Activated naive CD4-positive, alpha-beta T cell treated with anti-CD3 and anti-CD28 coated beads, Interleukin-2, amount 10 ng/mL, durations not matched to agents 7 days and 5 days (primary cell): ENCODE results near the gene BTBD10.
A peak's percentile ranks its signal among the peaks of the same experiment; 100 is the strongest.
"Not testable (repeated sequence)": the region's sequence is repeated elsewhere in the genome, so short reads cannot be mapped to it uniquely, and the experiment has no call there.

ENCODE experiments used
- CTCF ChIA-PET: fragments of 350-600 bp; sonication (Branson Sonifier 250); formaldehyde crosslinking; loops from one replicate; lab custom pipeline; 2021; ENCODE audit warnings: antibody characterized with exemption; lab: Charles Lee
- DNase-seq: peaks from one replicate; pipeline ENCODE4 v3.0.0-alpha.2; 2020
- H3K27ac Mint-ChIP-seq: one replicate; pipeline ENCODE4 v1.8.0; 2021; ENCODE audit warnings: mild to moderate bottlenecking, moderate library complexity, mixed read lengths
- H3K27me3 Mint-ChIP-seq: one replicate; pipeline ENCODE4 v1.8.0; 2021; ENCODE audit warnings: mild to moderate bottlenecking, mixed read lengths
- H3K36me3 Mint-ChIP-seq: one replicate; pipeline ENCODE4 v1.8.0; 2021; ENCODE audit warnings: mixed read lengths
- H3K4me1 Mint-ChIP-seq: one replicate; pipeline ENCODE4 v1.8.0; 2021; ENCODE audit warnings: mixed read lengths
- H3K4me3 Mint-ChIP-seq: one replicate; pipeline ENCODE4 v1.8.0; 2021; ENCODE audit warnings: mild to moderate bottlenecking, moderate library complexity, mixed read lengths
- H3K9me3 Mint-ChIP-seq: one replicate; pipeline ENCODE4 v1.8.0; 2021; ENCODE audit warnings: mixed read lengths

Gene BTBD10

DNA sequence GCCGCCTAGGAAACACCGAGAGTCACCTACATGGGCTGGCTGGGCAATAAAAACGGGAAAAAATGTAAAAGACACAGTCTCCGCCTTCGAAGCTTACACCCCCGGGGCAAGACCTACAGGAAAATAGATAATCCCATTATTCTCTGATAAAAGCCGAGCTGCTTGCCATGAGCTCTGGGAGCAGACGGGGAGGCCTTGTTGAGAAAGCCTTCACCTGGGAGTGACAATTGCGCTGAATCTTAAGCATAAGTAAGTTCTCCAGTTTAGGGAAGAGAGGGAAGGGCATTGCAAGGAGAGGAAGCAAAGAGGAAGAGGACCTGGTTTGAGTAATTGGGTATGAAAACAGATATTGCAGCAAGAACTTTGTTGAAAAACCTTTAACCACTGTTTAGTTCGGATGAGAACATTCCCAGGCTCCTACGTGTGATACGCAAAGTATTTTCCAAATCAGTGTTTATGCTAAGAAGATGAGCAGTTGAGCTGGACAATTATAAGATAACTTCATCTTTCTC is 813 bp upstream of the BTBD10 start:
- Mint-ChIP-seq H3K4me1 (peaks cover 39% of the 10 kb centered on the region), H3K36me3 (peaks cover 12% of the 10 kb centered on the region), H3K27ac (peak overlapping the region; percentile 98), H3K27me3 (peaks cover 13% of the 10 kb centered on the region), H3K4me3 (peak overlapping the region; percentile 98), H3K9me3 (no peaks in the 10 kb centered on the region)
- CTCF ChIA-PET: interaction anchor here (1.0 to 2.1 kb wide), 4 partner anchors 23 to 254 kb away, joined by 3 to 7 read pairs (median 4); no protein-coding TSS in a partner anchor
- DNase-seq: no peak

DNA sequence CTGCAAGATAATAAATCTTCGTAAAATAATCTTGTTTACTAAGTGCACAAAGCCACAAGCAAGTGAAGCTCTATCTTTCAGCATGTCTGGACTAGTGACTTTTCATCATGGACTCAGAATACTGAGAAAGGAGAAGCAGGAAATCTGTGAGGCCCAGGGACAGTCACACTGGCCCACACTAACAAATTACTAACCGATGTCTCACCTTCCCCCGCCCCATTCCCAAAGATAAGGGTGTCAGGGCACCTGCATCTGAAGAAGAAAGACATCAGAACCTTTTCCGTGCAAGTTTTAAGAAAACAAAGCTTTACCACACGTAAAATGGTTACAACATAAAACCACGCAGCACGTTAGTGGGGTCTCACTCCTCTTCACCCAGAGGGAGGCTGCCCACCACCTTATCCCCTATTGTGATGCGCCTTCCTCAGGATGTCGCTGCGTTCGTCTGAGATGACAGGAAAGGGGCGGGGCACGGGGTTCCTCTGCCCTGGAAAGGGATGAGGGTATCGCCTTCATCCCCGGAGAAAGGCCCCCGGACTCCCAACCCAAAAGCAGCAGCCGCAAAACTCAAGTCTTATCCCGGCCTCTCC is 616 bp downstream of the BTBD10 start:
- Mint-ChIP-seq H3K36me3 (peaks cover 16% of the 10 kb centered on the region), H3K27me3 (peaks cover 4% of the 10 kb centered on the region), H3K27ac (peak overlapping the region; percentile 98), H3K4me1 (peaks cover 39% of the 10 kb centered on the region), H3K9me3 (no peaks in the 10 kb centered on the region), H3K4me3 (peak overlapping the region; percentile 98)
- DNase-seq: peak; percentile 76
- CTCF ChIA-PET: interaction anchor here (1.7 kb wide), 1 partner anchor 37 kb away, joined by 3 read pairs; no protein-coding TSS in a partner anchor

DNA sequence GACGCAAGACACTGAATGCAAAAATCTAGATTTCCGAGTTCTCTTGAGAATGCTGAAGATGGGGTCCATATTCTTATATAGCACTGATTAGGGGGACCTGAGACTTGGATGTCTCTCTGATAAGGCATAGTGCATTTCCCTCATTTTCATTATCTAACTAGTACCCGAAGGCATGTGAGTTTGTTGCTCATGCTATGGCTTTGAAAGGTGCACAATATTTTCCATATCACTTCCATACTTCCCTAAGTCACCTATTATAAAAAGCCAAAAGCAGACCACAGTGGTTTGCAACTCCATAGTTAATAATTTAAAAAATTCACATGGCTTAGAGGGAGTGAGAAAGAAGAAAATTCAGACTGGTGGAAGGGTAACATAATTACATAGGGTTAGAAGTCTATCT is 1.7 kb downstream of the BTBD10 start:
- Mint-ChIP-seq H3K27ac (no peak overlapping the region), H3K4me3 (peak overlapping the region; percentile 98), H3K36me3 (peaks cover 16% of the 10 kb centered on the region), H3K27me3 (peaks cover 4% of the 10 kb centered on the region), H3K9me3 (no peaks in the 10 kb centered on the region), H3K4me1 (peaks cover 39% of the 10 kb centered on the region)
- CTCF ChIA-PET: no interaction called here
- DNase-seq: no peak

DNA sequence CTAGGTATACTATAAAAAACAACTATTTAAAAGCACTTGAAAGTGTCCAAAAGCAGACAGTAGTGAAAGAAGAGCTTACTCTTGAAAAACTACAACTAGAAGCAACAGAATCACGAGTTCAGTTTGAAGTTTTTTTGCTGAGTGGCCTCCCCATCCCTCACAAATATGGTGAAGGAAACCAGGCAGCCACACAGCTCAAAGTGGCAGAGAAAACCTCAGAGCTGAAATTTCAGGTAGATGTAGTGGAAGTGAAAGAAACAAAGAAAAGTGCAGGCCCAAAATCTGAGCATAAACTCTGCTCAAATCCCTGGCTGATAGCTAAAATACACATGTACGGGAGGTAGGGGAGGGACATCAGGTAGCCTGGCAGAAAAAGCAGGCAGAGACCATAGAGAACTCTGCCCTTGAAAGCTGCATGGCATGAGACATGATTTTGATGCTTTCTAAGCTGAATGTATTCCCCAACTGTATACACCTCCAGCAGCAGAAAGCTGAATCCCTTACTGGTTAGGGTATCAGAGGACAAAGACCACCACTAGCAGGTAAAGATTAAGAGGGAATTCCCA is 12.1 kb downstream of the BTBD10 start:
- peaks cover 22% of the 10 kb centered on the region for H3K4me1 Mint-ChIP-seq
- no peak overlapping the region for H3K4me3 Mint-ChIP-seq
- peaks cover 8% of the 10 kb centered on the region for H3K9me3 Mint-ChIP-seq
- peak overlapping the region; percentile 46 for H3K27ac Mint-ChIP-seq
- no peaks in the 10 kb centered on the region for H3K27me3 Mint-ChIP-seq
- CTCF ChIA-PET: no interaction called here
- H3K36me3 Mint-ChIP-seq: peaks cover 23% of the 10 kb centered on the region
- peak; percentile 31 for DNase-seq

DNA sequence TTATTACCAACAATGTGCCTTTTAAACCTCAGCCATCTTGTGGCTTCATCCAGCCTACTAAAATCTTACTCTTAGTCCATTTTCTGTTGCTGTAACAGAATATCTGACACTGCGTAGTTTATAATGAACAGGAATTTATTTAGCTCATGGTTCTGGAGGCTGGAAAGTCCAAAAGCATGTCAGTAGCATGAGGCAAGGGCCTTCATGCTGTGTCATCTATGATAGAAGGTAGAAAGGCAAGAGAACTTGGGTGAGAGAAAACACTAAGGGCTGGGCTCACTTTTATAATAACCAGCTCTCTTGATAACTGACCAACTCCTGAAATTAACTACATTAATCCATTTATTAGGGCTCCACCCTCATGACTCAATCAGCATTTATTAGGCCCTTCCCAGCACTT is 13.5 kb downstream of the BTBD10 start:
- CTCF ChIA-PET: interaction anchor here (0.6 to 0.7 kb wide), 2 partner anchors 25 to 108 kb away, joined by 3 to 4 read pairs; no protein-coding TSS in a partner anchor
- Mint-ChIP-seq H3K9me3 (peaks cover 8% of the 10 kb centered on the region), H3K36me3 (peaks cover 21% of the 10 kb centered on the region), H3K4me3 (no peak overlapping the region), H3K27me3 (no peaks in the 10 kb centered on the region), H3K27ac (no peak overlapping the region), H3K4me1 (peaks cover 22% of the 10 kb centered on the region)
- DNase-seq: no peak

DNA sequence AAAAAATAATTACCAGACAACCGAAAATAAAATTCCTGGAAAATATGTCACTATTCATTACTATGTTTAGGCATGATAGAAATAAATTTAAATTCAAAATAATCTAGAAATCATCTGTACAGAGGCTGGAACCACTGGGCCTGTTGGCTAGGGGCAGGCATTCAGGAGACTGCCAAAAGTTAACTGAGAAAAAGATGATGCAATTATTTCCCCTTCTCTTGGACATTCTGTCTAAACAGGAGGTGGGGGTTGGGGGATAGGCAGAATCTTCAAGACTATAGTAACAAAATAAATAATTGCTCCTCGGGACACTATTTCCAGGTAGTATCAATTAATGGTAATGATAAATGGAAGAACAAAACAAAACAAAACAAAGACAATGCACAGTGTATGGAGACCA is 14.1 kb downstream of the BTBD10 start:
- Mint-ChIP-seq H3K36me3 (peaks cover 21% of the 10 kb centered on the region), H3K27ac (no peak overlapping the region), H3K4me1 (peaks cover 22% of the 10 kb centered on the region), H3K9me3 (peaks cover 8% of the 10 kb centered on the region), H3K27me3 (no peaks in the 10 kb centered on the region), H3K4me3 (no peak overlapping the region)
- CTCF ChIA-PET: no interaction called here
- DNase-seq: no peak

DNA sequence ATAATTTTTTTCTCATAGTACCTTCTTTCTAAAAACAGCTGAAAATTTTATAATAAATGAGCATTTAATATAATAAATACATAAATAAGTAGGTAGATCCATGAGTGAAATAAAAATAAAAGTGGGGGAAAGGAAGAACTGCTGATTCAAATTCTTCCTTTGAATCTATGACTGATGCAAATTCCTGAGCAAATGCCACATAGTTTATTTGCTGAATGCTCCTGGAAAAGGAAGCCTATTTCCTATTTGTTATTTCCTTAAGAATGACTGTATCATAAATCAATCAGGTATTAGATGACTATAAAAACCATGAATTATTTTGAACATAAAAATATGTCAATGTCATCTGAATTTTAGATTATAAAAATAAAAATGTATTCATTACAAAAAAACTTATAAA is 16.6 kb downstream of the BTBD10 start:
- CTCF ChIA-PET: no interaction called here
- Mint-ChIP-seq H3K36me3 (peaks cover 15% of the 10 kb centered on the region), H3K27ac (no peak overlapping the region), H3K4me3 (no peak overlapping the region), H3K4me1 (peaks cover 18% of the 10 kb centered on the region), H3K27me3 (no peaks in the 10 kb centered on the region), H3K9me3 (peaks cover 2% of the 10 kb centered on the region)
- DNase-seq: no peak

DNA sequence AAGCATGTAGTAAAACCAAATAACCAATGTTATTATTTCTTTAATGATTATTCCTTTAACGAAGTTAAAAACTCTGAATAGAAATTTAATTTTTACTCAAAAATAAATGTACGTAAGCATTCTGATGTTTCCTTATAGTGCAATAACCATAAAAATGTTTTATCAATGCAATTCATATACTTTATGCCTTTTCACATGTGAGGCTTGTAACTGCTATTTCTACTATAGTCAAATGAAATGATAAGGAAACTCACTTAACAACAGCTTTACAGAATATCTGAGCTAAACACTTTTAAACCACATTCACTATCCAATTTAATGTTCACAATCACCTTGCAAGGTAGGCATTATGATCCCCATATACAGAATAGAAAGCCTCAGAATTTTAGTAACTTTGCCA is 17.4 kb downstream of the BTBD10 start:
- CTCF ChIA-PET: no interaction called here
- H3K4me1 Mint-ChIP-seq: peaks cover 9% of the 10 kb centered on the region
- no peak overlapping the region for H3K4me3 Mint-ChIP-seq
- H3K9me3 Mint-ChIP-seq: no peaks in the 10 kb centered on the region
- H3K36me3 Mint-ChIP-seq: peaks cover 15% of the 10 kb centered on the region
- H3K27me3 Mint-ChIP-seq: no peaks in the 10 kb centered on the region
- H3K27ac Mint-ChIP-seq: no peak overlapping the region
- no peak for DNase-seq

DNA sequence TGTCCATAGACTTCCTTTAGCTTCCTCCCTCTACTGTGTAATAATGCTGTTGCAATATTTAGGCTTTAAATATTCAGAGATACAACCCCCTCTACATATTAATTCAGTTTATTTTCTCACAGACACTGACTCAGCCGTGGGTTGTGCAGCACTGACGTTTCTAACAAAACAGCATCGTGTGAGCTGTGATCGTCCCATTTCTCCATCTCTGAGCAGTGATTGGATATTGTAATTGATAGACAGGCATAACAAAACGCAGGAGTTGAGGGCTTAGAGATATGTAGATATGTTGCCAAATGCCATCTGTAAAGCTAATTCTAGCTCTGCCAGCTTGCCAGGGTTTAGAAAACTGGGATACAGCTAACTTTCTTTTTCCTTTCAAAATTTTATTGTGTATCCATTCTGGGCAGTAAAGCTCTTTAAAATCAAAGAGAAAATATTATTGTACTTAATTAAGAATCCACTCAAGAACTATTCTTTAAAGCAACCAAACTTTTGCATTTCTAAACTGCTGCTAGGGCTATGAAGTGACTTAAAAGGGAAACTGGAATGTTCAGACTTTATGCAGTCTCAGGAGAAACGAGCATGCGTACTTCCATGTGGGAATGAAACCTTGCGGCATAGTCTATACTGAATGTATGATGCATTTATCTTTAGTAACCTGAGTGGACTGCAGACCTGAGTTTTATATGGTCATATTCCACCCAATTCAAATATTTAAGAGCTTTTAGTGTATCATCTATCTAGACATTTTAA is 22.7 kb downstream of the BTBD10 start:
- Mint-ChIP-seq H3K27ac (no peak overlapping the region), H3K4me1 (peaks cover 4% of the 10 kb centered on the region), H3K36me3 (peaks cover 2% of the 10 kb centered on the region), H3K27me3 (no peaks in the 10 kb centered on the region), H3K9me3 (no peaks in the 10 kb centered on the region), H3K4me3 (no peak overlapping the region)
- CTCF ChIA-PET: no interaction called here
- DNase-seq: no peak

DNA sequence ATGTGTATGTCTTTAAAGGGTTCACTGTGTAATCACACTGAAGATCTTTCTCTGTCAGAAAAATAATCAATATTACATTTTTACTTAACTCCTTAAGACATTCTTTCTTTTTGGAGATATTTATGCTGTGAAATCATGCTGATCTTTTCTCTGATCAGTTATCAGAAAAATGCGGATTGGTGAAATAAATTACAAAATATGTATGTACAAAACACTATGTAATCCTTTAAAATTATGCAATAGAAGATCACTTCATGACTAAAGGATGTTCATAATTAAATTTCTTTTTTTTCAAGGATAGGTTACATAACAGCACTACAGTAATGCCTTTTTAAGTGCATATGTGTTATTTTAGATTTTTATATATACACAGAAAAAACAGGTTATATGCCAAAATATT is 24.7 kb downstream of the BTBD10 start:
- H3K27ac Mint-ChIP-seq: no peak overlapping the region
- peaks cover 11% of the 10 kb centered on the region for H3K4me1 Mint-ChIP-seq
- peaks cover 2% of the 10 kb centered on the region for H3K36me3 Mint-ChIP-seq
- H3K27me3 Mint-ChIP-seq: no peaks in the 10 kb centered on the region
- CTCF ChIA-PET: interaction anchor here (1.1 kb wide), 1 partner anchor 53 kb away, joined by 3 read pairs; no protein-coding TSS in a partner anchor
- H3K9me3 Mint-ChIP-seq: no peaks in the 10 kb centered on the region
- DNase-seq: no peak
- no peak overlapping the region for H3K4me3 Mint-ChIP-seq

DNA sequence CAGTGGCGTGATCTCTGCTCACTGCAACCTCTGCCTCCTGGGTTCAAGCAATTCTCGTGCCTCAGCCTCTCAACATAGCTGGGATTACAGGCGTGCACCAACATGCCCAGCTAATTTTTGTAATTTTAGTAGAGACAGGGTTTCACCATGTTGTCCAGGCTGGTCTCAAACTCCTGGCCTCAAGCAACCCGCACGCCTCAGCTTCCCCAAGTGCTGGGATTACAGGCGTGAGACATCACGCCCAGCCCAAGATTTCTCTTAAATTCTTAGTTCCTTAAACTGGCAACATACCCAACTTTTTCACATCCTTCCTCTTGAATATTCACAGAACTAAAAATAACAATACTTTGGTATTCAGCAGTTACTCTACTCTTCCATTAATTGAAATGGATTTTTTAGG is 26.2 kb downstream of the BTBD10 start:
- H3K27me3 Mint-ChIP-seq, H3K36me3 Mint-ChIP-seq, H3K9me3 Mint-ChIP-seq, H3K27ac Mint-ChIP-seq, CTCF ChIA-PET, H3K4me3 Mint-ChIP-seq, DNase-seq: not testable (repeated sequence)
- peaks cover 11% of the 10 kb centered on the region for H3K4me1 Mint-ChIP-seq

DNA sequence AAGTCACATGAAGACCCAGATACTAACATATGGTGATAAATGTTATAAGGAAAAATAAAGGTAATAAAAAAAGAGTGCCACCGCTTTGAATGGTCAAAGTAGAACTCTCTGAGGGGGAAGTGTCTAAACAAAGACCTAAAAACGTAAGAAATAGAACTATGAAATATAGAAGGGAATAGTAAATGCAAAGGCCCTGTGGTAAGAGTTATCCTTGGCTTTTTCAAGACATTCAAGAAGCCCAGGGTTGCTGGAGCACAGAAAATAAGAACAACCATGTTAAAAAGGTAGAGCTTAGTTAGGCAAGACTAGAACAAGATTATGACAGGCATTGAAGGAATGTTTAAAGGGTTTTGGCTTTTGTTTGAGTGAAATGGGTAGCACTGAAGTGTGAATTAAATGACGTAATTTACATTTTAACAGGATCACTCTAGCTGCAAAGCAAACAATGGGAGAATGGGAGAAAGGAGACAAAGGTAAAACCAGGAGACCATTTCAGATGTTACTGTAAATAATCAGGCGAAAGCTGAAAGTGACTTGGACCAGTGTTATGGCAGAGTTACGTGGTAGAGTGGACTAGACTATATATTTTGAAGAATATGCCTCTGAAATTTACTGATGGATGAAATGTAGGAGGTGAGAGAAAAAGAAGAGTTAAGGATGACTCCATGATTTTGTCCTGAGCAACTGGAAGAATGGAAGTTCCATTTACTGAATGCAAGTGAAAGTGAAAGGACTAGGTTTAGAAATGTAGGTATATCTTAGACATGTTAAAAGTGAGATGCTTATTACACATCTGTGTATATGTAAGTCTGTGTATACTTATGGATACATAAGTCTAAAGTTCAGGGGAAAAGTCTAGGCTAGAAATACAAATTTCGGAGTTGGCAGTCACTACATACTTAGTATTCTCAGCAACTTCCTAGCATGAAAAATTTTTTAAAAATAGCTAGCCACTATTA is 28.5 kb downstream of the BTBD10 start:
- H3K27ac Mint-ChIP-seq: no peak overlapping the region

DNA sequence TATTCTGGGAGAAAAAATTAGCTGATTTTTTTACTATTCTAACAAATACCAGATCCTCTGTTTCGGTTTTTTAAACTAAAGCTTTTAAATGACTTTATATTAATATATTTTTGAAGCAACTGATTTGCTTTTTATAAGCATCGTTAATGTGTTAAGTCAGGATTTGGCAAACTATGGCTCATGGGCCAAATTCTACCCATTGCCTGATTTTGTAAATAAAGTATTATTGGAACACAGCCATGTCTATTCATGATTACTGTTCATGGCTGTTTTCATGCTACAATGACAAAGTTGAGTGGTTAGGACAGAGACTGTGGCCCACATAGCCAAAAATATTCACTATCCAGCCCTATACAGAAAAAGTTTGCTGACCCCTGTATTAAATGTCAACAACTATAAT is 29.6 kb downstream of the BTBD10 start:
- H3K4me1 Mint-ChIP-seq: peaks cover 11% of the 10 kb centered on the region
- no peak overlapping the region for H3K4me3 Mint-ChIP-seq
- no peak overlapping the region for H3K27ac Mint-ChIP-seq
- H3K36me3 Mint-ChIP-seq: peaks cover 15% of the 10 kb centered on the region
- H3K9me3 Mint-ChIP-seq: peaks cover 1% of the 10 kb centered on the region
- no peak for DNase-seq
- CTCF ChIA-PET: no interaction called here
- H3K27me3 Mint-ChIP-seq: no peaks in the 10 kb centered on the region

More for the DNA sequence above, 28.5 kb downstream of the BTBD10 start:
- DNase-seq: no peak
- Mint-ChIP-seq H3K9me3 (no peaks in the 10 kb centered on the region), H3K36me3 (peaks cover 8% of the 10 kb centered on the region), H3K4me1 (peaks cover 11% of the 10 kb centered on the region), H3K27me3 (no peaks in the 10 kb centered on the region), H3K4me3 (no peak overlapping the region)
- CTCF ChIA-PET: no interaction called here

DNA sequence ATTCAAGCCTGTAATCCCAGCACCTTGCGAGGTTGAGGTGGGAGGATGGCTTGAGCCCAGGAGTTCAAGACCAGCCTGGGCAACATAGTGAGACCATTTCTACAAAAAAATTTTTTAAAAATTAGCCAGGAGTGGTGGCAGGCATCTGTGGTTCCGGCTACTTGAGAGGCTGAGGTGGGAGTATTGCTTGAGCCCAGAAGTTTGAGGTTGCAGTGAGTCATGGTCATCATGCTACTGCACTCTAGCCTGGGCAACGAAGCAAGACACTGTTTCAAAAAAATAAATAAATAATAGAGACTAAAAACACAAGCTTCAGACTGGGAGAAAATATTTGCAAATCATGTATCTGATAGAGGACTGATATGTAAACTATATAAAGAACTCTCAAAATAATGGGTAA is 33.2 kb downstream of the BTBD10 start:
- no peak overlapping the region for H3K27ac Mint-ChIP-seq
- CTCF ChIA-PET: no interaction called here
- peaks cover 11% of the 10 kb centered on the region for H3K9me3 Mint-ChIP-seq
- no peak overlapping the region for H3K4me3 Mint-ChIP-seq
- no peaks in the 10 kb centered on the region for H3K27me3 Mint-ChIP-seq
- no peak for DNase-seq
- H3K4me1 Mint-ChIP-seq: peaks cover 6% of the 10 kb centered on the region
- peaks cover 25% of the 10 kb centered on the region for H3K36me3 Mint-ChIP-seq
